Measurements from ENCODE around the gene KAT2A.
"Not testable (repeated sequence)": the region's sequence is repeated elsewhere in the genome, so short reads cannot be mapped to it uniquely, and the experiment has no call there.

KAT2A gene

GRCh38 chr17:42120770-42121769 lies at the start of gene KAT2A:
TSS of gene KAT2A (minus strand) at chr17:42121367. CDS start at chr17:42121304, 63 bp downstream.
- DNase-seq (ENCODE audit: low read depth), result peak; percentile 49

GRCh38 chr17:42169351-42169750 lies 48.2 kb upstream of the KAT2A start:
- DNase-seq (ENCODE audit: low read depth), result no peak

GRCh38 chr17:42167807-42168206 lies 46.6 kb upstream of the KAT2A start:
- no peak for DNase-seq (ENCODE audit: low read depth)

GRCh38 chr17:42166196-42166763 lies 45.1 kb upstream of the KAT2A start:
- no peak for DNase-seq (ENCODE audit: low read depth)

GRCh38 chr17:42165751-42166150 lies 44.6 kb upstream of the KAT2A start:
- DNase-seq (ENCODE audit: low read depth), result no peak

- DNase-seq (ENCODE audit: low read depth), result no peak
Measured at GRCh38 chr17:42163696-42164407, 42.7 kb upstream of the KAT2A start.

GRCh38 chr17:42163113-42163512 lies 41.9 kb upstream of the KAT2A start:
- no peak for DNase-seq (ENCODE audit: low read depth)

- DNase-seq (ENCODE audit: low read depth), result no peak
Measured at GRCh38 chr17:42160531-42160910, 39.4 kb upstream of the KAT2A start.

- DNase-seq (ENCODE audit: low read depth), result no peak
Measured at GRCh38 chr17:42159796-42160530, 38.8 kb upstream of the KAT2A start.

- DNase-seq (ENCODE audit: low read depth), result no peak
Measured at GRCh38 chr17:42155614-42156045, 34.5 kb upstream of the KAT2A start.

- no peak for DNase-seq (ENCODE audit: low read depth)
Measured at GRCh38 chr17:42153919-42154742, 33.0 kb upstream of the KAT2A start.

- no peak for DNase-seq (ENCODE audit: low read depth)
Measured at GRCh38 chr17:42146911-42147607, 25.9 kb upstream of the KAT2A start.

- not testable (repeated sequence) for DNase-seq (ENCODE audit: low read depth)
Measured at GRCh38 chr17:42143138-42143537, 22.0 kb upstream of the KAT2A start.

GRCh38 chr17:42142371-42142896 lies 21.3 kb upstream of the KAT2A start:
- DNase-seq (ENCODE audit: low read depth), result no peak

GRCh38 chr17:42141382-42141781 lies 20.2 kb upstream of the KAT2A start:
- DNase-seq (ENCODE audit: low read depth), result no peak

GRCh38 chr17:42140690-42141089 lies 19.5 kb upstream of the KAT2A start:
- not testable (repeated sequence) for DNase-seq (ENCODE audit: low read depth)

GRCh38 chr17:42138749-42139492 lies 17.8 kb upstream of the KAT2A start:
- no peak for DNase-seq (ENCODE audit: low read depth)

- no peak for DNase-seq (ENCODE audit: low read depth)
Measured at GRCh38 chr17:42136654-42137051, 15.5 kb upstream of the KAT2A start.
